GM12878 (cell line): ENCODE measurements around the gene PHKG2. TPM values are rescaled to one million over a fixed set of nuclear protein-coding genes. Genes with fewer than 3 reads are reported as not detected.

ENCODE experiments used
- ATAC-seq: fragments of 200-7000 bp; cut with Tn5 transposase; 3 replicates; pipeline ENCODE4 v1.9.1; 2020; ENCODE audit warnings: mild to moderate bottlenecking, moderate library complexity
- BruUV-seq: library from RNA; stranded (reverse); fragments of 400-500 nt; replicated peaks from 2 replicates; lab custom pipeline; 2021; lab: Mats Ljungman, UMichigan
- CTCF ChIA-PET: fragments of 300-600 bp; sonication (Branson Sonifier 250); formaldehyde crosslinking; extraction: SDS; loops from one replicate; lab custom pipeline; 2021; ENCODE audit warnings: inconsistent platforms; lab: Yijun Ruan, JAX
- POLR2A ChIA-PET: fragments of 350-600 bp; formaldehyde crosslinking; extraction: SDS; loops from one replicate; lab custom pipeline; 2021; ENCODE audit warnings: inconsistent platforms; lab: Charles Lee
- RAD21 ChIA-PET: fragments of 300-600 bp; sonication (Branson Sonifier 250); formaldehyde crosslinking; loops from one replicate; lab custom pipeline; 2023; ENCODE audit warnings: antibody characterized with exemption; ENCODE audit not compliant: unreplicated experiment; lab: Charles Lee
- SMC1A ChIA-PET: fragments of 300-600 bp; sonication (Branson Sonifier 250); formaldehyde crosslinking; loops from one replicate; lab custom pipeline; 2023; ENCODE audit not compliant: unreplicated experiment, uncharacterized antibody; lab: Charles Lee
- DNase-seq: peaks from one replicate; pipeline ENCODE4 v3.0.0-alpha.2; 2011; ENCODE audit warnings: low read depth, low spot score
- FAIRE-seq: peaks from 3 replicates; lab custom pipeline; 2011; peaks lifted over from hg19 to GRCh38; lab: Jason Lieb, UNC
- H2AFZ ChIP-seq: 2 replicates; pipeline ENCODE4 v1.6.0; 2011; ENCODE audit warnings: low read depth, low read length, control low read depth; ENCODE audit not compliant: control insufficient read depth
- H3K27ac ChIP-seq: 2 replicates; pipeline ENCODE4 v1.5.1; 2011; ENCODE audit warnings: control low read depth; ENCODE audit not compliant: control insufficient read depth, insufficient read depth
- H3K27me3 ChIP-seq, 2 experiments: replicated peaks in 1 of 2; 2 replicates each; pipeline versions ENCODE4 v1.6.0 to v1.6.1; 2011; ENCODE audit warnings: low read length in 1 of 2; ENCODE audit not compliant: control insufficient read depth in 2 of 2, insufficient read depth in 2 of 2
- H3K36me3 ChIP-seq, 2 experiments: 2 replicates each; pipeline ENCODE4 v1.5.1; 2011; ENCODE audit warnings: low read length in 1 of 2; ENCODE audit not compliant: control insufficient read depth in 2 of 2, insufficient read depth in 2 of 2
- H3K4me1 ChIP-seq: 2 replicates; pipeline ENCODE4 v1.6.1; 2011; ENCODE audit warnings: mild to moderate bottlenecking, low read length, moderate library complexity, mixed read lengths; ENCODE audit not compliant: control insufficient read depth, insufficient read depth
- H3K4me2 ChIP-seq: 2 replicates; pipeline ENCODE4 v1.6.0; 2011; ENCODE audit warnings: control low read depth; ENCODE audit not compliant: control insufficient read depth, insufficient read depth
- H3K4me3 ChIP-seq: fragments of 200-600 bp; sonication (generic); 2 replicates; pipeline ENCODE4 v1.5.1; 2016
- H3K79me2 ChIP-seq: 2 replicates; pipeline ENCODE4 v1.6.0; 2011; ENCODE audit warnings: low read length; ENCODE audit not compliant: control insufficient read depth, insufficient read depth
- H3K9ac ChIP-seq: 2 replicates; pipeline ENCODE4 v1.8.0; 2011; ENCODE audit warnings: low read length, control low read depth, mixed read lengths; ENCODE audit not compliant: control insufficient read depth, insufficient read depth
- H3K9me3 ChIP-seq: replicated peaks from 3 replicates; pipeline ENCODE4 v1.5.1; 2011; ENCODE audit warnings: mild to moderate bottlenecking, low read length; ENCODE audit not compliant: control insufficient read depth, insufficient read depth
- H4K20me1 ChIP-seq: 2 replicates; pipeline ENCODE4 v1.6.0; 2011; ENCODE audit not compliant: control insufficient read depth, insufficient read depth
- CREM ChIP-seq: IDR thresholded peaks from 2 replicates; pipeline ENCODE4 v1.6.1; 2014; ENCODE audit warnings: antibody characterized with exemption, low read depth
- EGR1 ChIP-seq, 2 experiments: IDR thresholded peaks; 1 replicate in 1 of 2; 2 replicates in 1 of 2; pipeline ENCODE4 v1.6.1; 2011 to 2012; ENCODE audit warnings: low read depth in 2 of 2, low read length in 2 of 2, borderline replicate concordance in 1 of 2, mild to moderate bottlenecking in 1 of 2, moderate library complexity in 1 of 2
- IKZF1 ChIP-seq: fragments of 450-650 bp; conservative IDR thresholded peaks from 2 replicates; pipeline ENCODE4 v1.6.1; 2017; ENCODE audit warnings: antibody characterized with exemption, mild to moderate bottlenecking
- KAT2A ChIP-seq: conservative IDR thresholded peaks from 2 replicates; pipeline ENCODE4 v1.6.1; 2011; ENCODE audit warnings: low read depth, low read length; ENCODE audit not compliant: control insufficient read depth
- MTA3 ChIP-seq: IDR thresholded peaks from 2 replicates; pipeline ENCODE4 v1.6.1; 2012; ENCODE audit warnings: low read length, inconsistent platforms, borderline replicate concordance
- MXI1 ChIP-seq: fragments of 150-350 bp; IDR thresholded peaks from 2 replicates; pipeline ENCODE4 v1.6.1; 2011; ENCODE audit warnings: low read depth, mild to moderate bottlenecking, inconsistent platforms, low read length, improper control_type of control experiment
- SMAD1 ChIP-seq: fragments of 450-650 bp; IDR thresholded peaks from 2 replicates; pipeline ENCODE4 v1.6.1; 2018; ENCODE audit warnings: mild to moderate bottlenecking, low read depth; ENCODE audit not compliant: partially characterized antibody
- SMARCA5 ChIP-seq: fragments of 450-650 bp; IDR thresholded peaks from 2 replicates; pipeline ENCODE4 v1.6.1; 2017; ENCODE audit warnings: mild to moderate bottlenecking
- USF2 ChIP-seq: IDR thresholded peaks from 2 replicates; pipeline ENCODE4 v1.6.1; 2011; ENCODE audit warnings: low read depth, low read length, improper control_type of control experiment, borderline replicate concordance
- ZBTB40 ChIP-seq: fragments of 450-650 bp; IDR thresholded peaks from 2 replicates; pipeline ENCODE4 v1.6.1; 2016; ENCODE audit warnings: mild to moderate bottlenecking, moderate library complexity, borderline replicate concordance
- WGBS: methylation state at CpG from one replicate; pipeline ENCODE4 v1.1.6; 2016; ENCODE audit warnings: low lambda C conversion rate; ENCODE audit not compliant: insufficient replicate concordance, insufficient coverage; ENCODE audit errors: missing lambda C conversion rate; 5-methylcytosine and 5-hydroxymethylcytosine counted together
- in situ Hi-C: fragments of 300-500 bp; cut with MboI; formaldehyde crosslinking; loops from 9 replicates; pipeline ENCODE4 v1.14.3; 2018; ENCODE audit warnings: mixed read lengths
- intact Hi-C: fragments of 100-400 bp; cut with micrococcal nuclease; formaldehyde crosslinking; loops from one replicate; pipeline ENCODE4 v1.14.2; 2022; ENCODE audit not compliant: unreplicated experiment
- polyA plus RNA-seq, 11 experiments: library from polyadenylated mRNA; depleted of rRNA in 4 of 11; unstranded in 6 of 11; stranded (reverse) in 5 of 11; fragments of >200 nt; fragmentation: Nextera tagmentation in 4 of 11; fragmentation: Illumina TruSeq in 1 of 11; extraction: Ambion mirVana in 4 of 11; extraction: Trizol in 1 of 11; gene quantifications; 1 replicate in 1 of 11; 2 replicates in 10 of 11; pipeline versions ENCODE4 v1.2.1 to v1.2.3, GENCODE V29; 2011 to 2016; ENCODE audit warnings: inconsistent platforms in 2 of 11, missing spikeins in 2 of 11, low read depth in 1 of 11
- total RNA-seq, 4 experiments: library from RNA; depleted of rRNA in 3 of 4; stranded (reverse); fragments of >200 nt in 3 of 4; fragmentation: Illumina TruSeq in 1 of 4; extraction: Trizol in 1 of 4; gene quantifications; 2 replicates each; pipeline versions ENCODE4 v1.2.1 to v1.2.3, GENCODE V29; 2013 to 2021
- TF ChIP-seq, protein P1 (sequence below): fragments of 450-650 bp; IDR thresholded peaks from 2 replicates; pipeline ENCODE4 v1.6.1; 2017; ENCODE audit warnings: low read depth, mild to moderate bottlenecking, moderate library complexity
- TF ChIP-seq, protein P2 (sequence below): fragments of 450-650 bp; IDR thresholded peaks from 2 replicates; pipeline ENCODE4 v1.6.1; 2017; ENCODE audit warnings: mild to moderate bottlenecking, moderate library complexity

The PHKG2 gene
- total and polyA plus RNA-seq, 10 of the 15 experiments (the other 5 are each of a cell fraction or from before 2014, with no cell fraction given): 5.2 to 50.1 (median 37.2) TPM

DNA sequence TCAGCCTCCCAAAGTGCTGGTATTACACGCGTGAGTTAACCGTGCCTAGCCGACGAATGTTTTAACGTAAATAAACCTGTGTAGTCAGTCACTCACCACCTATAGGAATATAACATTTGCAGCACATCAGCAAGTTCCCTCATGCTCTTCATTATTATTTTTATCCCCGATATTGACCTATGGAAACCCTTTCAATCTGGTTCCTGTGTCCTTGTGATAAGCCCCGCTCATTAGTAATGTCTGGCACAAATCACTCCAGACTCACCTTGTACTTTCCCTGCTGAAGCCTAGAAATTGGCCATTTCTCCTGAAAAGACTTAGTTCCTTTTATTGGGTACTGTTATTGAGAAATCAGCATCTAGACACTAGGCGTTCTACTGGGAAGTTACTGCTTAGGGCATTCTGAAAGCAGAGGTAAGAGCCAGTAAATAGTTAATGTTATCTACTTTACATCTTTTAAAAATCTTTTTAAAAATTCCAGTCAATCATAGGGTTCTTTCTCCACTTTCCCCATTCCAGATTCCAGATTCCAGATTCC lies 1.5 kb upstream of the PHKG2 start:
- H2AFZ ChIP-seq: no peak overlapping the region
- no peak overlapping the region for H3K4me2 ChIP-seq
- BruUV-seq: no TSS peak
- peaks cover 9% of the 10 kb centered on the region for H3K4me1 ChIP-seq
- ChIA-PET SMC1A (interaction anchor here (1.4 to 1.6 kb wide), 2 partner anchors 9 to 128 kb away, joined by 4 read pairs; no protein-coding TSS in a partner anchor), CTCF (interaction anchor here (1.3 to 1.9 kb wide), 3 partner anchors 68 to 195 kb away, joined by 3 to 9 read pairs (median 6); no protein-coding TSS in a partner anchor), RAD21 (interaction anchor here (1.8 kb wide), 1 partner anchor 195 kb away, joined by 6 read pairs; no protein-coding TSS in a partner anchor), POLR2A (interaction anchor here (0.6 to 2.0 kb wide), 3 partner anchors 13 to 47 kb away, joined by 3 to 9 read pairs (median 5); partner anchors contain the start of gene SRCAP)
- DNase-seq (no peak), FAIRE-seq (no peak), ATAC-seq (no peak)
- in situ Hi-C loops (no loop called here), intact Hi-C loops (no loop called here)
- no peaks in the 10 kb centered on the region; the same call in 1 of the 2 replicates for H4K20me1 ChIP-seq
- H3K9me3 ChIP-seq: no peaks in the 10 kb centered on the region
- no peak overlapping the region for H3K9ac ChIP-seq
- 89% methylated on average over 9 of the region's 9 CpGs for WGBS
- peaks cover 18% of the 10 kb centered on the region for H3K79me2 ChIP-seq
- peaks cover 4 to 5% of the 10 kb centered on the region in 2 experiments; a peak in 3 of 4 replicates for H3K36me3 ChIP-seq
- no peak overlapping the region for H3K27ac ChIP-seq
- no peaks in the 10 kb centered on the region for H3K27me3 ChIP-seq
- H3K4me3 ChIP-seq: no peak overlapping the region
- TF ChIP-seq IKZF1 (no peak), CREM (no peak), SMARCA5 (no peak), SMAD1 (no peak), ZBTB40 (no peak), MXI1 (no peak), MTA3 (no peak), EGR1 (IDR thresholded peaks at IDR 0.05; ENCODE audit: borderline replicate concordance in 1 of 2, low read depth in 2 of 2, low read length in 2 of 2) (no peak), USF2 (no peak), KAT2A (no peak)
- TF ChIP-seq, protein P1, sequence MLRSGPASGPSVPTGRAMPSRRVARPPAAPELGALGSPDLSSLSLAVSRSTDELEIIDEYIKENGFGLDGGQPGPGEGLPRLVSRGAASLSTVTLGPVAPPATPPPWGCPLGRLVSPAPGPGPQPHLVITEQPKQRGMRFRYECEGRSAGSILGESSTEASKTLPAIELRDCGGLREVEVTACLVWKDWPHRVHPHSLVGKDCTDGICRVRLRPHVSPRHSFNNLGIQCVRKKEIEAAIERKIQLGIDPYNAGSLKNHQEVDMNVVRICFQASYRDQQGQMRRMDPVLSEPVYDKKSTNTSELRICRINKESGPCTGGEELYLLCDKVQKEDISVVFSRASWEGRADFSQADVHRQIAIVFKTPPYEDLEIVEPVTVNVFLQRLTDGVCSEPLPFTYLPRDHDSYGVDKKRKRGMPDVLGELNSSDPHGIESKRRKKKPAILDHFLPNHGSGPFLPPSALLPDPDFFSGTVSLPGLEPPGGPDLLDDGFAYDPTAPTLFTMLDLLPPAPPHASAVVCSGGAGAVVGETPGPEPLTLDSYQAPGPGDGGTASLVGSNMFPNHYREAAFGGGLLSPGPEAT: no peak
- TF ChIP-seq, protein P2, sequence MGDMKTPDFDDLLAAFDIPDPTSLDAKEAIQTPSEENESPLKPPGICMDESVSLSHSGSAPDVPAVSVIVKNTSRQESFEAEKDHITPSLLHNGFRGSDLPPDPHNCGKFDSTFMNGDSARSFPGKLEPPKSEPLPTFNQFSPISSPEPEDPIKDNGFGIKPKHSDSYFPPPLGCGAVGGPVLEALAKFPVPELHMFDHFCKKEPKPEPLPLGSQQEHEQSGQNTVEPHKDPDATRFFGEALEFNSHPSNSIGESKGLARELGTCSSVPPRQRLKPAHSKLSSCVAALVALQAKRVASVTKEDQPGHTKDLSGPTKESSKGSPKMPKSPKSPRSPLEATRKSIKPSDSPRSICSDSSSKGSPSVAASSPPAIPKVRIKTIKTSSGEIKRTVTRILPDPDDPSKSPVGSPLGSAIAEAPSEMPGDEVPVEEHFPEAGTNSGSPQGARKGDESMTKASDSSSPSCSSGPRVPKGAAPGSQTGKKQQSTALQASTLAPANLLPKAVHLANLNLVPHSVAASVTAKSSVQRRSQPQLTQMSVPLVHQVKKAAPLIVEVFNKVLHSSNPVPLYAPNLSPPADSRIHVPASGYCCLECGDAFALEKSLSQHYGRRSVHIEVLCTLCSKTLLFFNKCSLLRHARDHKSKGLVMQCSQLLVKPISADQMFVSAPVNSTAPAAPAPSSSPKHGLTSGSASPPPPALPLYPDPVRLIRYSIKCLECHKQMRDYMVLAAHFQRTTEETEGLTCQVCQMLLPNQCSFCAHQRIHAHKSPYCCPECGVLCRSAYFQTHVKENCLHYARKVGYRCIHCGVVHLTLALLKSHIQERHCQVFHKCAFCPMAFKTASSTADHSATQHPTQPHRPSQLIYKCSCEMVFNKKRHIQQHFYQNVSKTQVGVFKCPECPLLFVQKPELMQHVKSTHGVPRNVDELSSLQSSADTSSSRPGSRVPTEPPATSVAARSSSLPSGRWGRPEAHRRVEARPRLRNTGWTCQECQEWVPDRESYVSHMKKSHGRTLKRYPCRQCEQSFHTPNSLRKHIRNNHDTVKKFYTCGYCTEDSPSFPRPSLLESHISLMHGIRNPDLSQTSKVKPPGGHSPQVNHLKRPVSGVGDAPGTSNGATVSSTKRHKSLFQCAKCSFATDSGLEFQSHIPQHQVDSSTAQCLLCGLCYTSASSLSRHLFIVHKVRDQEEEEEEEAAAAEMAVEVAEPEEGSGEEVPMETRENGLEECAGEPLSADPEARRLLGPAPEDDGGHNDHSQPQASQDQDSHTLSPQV: no peak
